Urinary bladder (tissue), 4 donors: ENCODE measurements around the gene ERGIC2. TPM values are rescaled to one million over a fixed set of nuclear protein-coding genes. Genes with fewer than 3 reads are reported as not detected.
"Not testable (repeated sequence)": the region's sequence is repeated elsewhere in the genome, so short reads cannot be mapped to it uniquely, and the experiment has no call there.

Experiments used
- DNase-seq: peaks from one replicate; pipeline ENCODE4 v3.0.0-alpha.2; 2015; ENCODE audit errors: extremely low spot score
- H3K27ac ChIP-seq: one replicate; pipeline ENCODE4 v1.5.1; 2013; ENCODE audit warnings: low read depth, mild to moderate bottlenecking, moderate library complexity
- H3K36me3 ChIP-seq: one replicate; pipeline ENCODE4 v1.6.1; 2013; ENCODE audit warnings: mild to moderate bottlenecking, moderate library complexity; ENCODE audit not compliant: insufficient read depth
- H3K4me1 ChIP-seq: one replicate; pipeline ENCODE4 v1.6.1; 2013; ENCODE audit warnings: mild to moderate bottlenecking, moderate library complexity; ENCODE audit not compliant: insufficient read depth
- H3K4me3 ChIP-seq: one replicate; pipeline ENCODE4 v1.5.1; 2013; ENCODE audit warnings: low read depth, low read length
- WGBS: extraction: QIAGEN DNeasy Blood & Tissue Kit; methylation state at CpG from one replicate; pipeline ENCODE4 v1.1.7; 2013; 5-methylcytosine and 5-hydroxymethylcytosine counted together
- polyA plus RNA-seq: library from polyadenylated mRNA; stranded (reverse); fragments of 200-250 nt; gene quantifications from one replicate; pipeline ENCODE4 v1.2.3, GENCODE V29; 2013
- total RNA-seq: library from RNA; depleted of rRNA; stranded (reverse); fragments of >200 nt; gene quantifications from one replicate; pipeline ENCODE4 v1.2.3, GENCODE V29; 2014
- donor health status: healthy with polysubstance abuse.
- donor health status: healthy.

The ERGIC2 gene
- total and polyA plus RNA-seq, 2 donors: 54.5 to 93.9 TPM

- no peak overlapping the region for H3K27ac ChIP-seq
- H3K4me3 ChIP-seq: no peak overlapping the region
- DNase-seq: no peak
- no peaks in the 10 kb centered on the region for H3K4me1 ChIP-seq
- no peaks in the 10 kb centered on the region for H3K36me3 ChIP-seq
- WGBS: 65% methylated on average over 3 of the region's 3 CpGs
These were observed 15.8 kb upstream of the ERGIC2 start for GRCh38 chr12:29396774-29397173.

- Histone ChIP-seq H3K4me3 (no peak overlapping the region), H3K4me1 (no peaks in the 10 kb centered on the region), H3K36me3 (no peaks in the 10 kb centered on the region), H3K27ac (no peak overlapping the region)
- DNase-seq: no peak
- WGBS: 65% methylated on average over 1 of the region's 1 CpG
These were observed 14.4 kb upstream of the ERGIC2 start for GRCh38 chr12:29395356-29395755.

GRCh38 chr12:29390419-29390818 is 9.4 kb upstream of the ERGIC2 start:
- H3K4me3 ChIP-seq, H3K27ac ChIP-seq, H3K4me1 ChIP-seq, H3K36me3 ChIP-seq, DNase-seq: not testable (repeated sequence)
- 23% methylated on average over 3 of the region's 3 CpGs for WGBS

GRCh38 chr12:29389295-29389919 is 8.4 kb upstream of the ERGIC2 start:
- H3K4me1 ChIP-seq: no peaks in the 10 kb centered on the region
- H3K36me3 ChIP-seq: no peaks in the 10 kb centered on the region
- H3K27ac ChIP-seq: no peak overlapping the region
- no peak for DNase-seq
- WGBS: 95% methylated on average over 65 of the region's 65 CpGs
- H3K4me3 ChIP-seq: no peak overlapping the region

GRCh38 chr12:29386084-29386680 is 5.2 kb upstream of the ERGIC2 start:
- not testable (repeated sequence) for H3K36me3 ChIP-seq, H3K4me3 ChIP-seq, DNase-seq, H3K27ac ChIP-seq, H3K4me1 ChIP-seq
- 96% methylated on average over 35 of the region's 36 CpGs for WGBS

- WGBS: 94% methylated on average over 17 of the region's 17 CpGs
- H3K4me3 ChIP-seq, H3K27ac ChIP-seq, DNase-seq, H3K4me1 ChIP-seq, H3K36me3 ChIP-seq: not testable (repeated sequence)
These were observed 4.2 kb upstream of the ERGIC2 start for GRCh38 chr12:29385194-29385593.

GRCh38 chr12:29382251-29382650 is 1.3 kb upstream of the ERGIC2 start:
- Histone ChIP-seq H3K27ac (no peak overlapping the region), H3K36me3 (no peaks in the 10 kb centered on the region), H3K4me1 (no peaks in the 10 kb centered on the region), H3K4me3 (no peak overlapping the region)
- WGBS: 98% methylated on average over 2 of the region's 2 CpGs
- DNase-seq: no peak

GRCh38 chr12:29376118-29376517 is 4.9 kb downstream of the ERGIC2 start:
- H3K4me3 ChIP-seq: no peak overlapping the region
- H3K4me1 ChIP-seq: no peaks in the 10 kb centered on the region
- no peak overlapping the region for H3K27ac ChIP-seq
- DNase-seq: no peak
- peaks cover 2% of the 10 kb centered on the region for H3K36me3 ChIP-seq
- 98% methylated on average over 2 of the region's 2 CpGs for WGBS

- Histone ChIP-seq H3K27ac (no peak overlapping the region), H3K4me1 (no peaks in the 10 kb centered on the region), H3K4me3 (no peak overlapping the region), H3K36me3 (peaks cover 2% of the 10 kb centered on the region)
- no peak for DNase-seq
- WGBS: 88% methylated on average over 4 of the region's 4 CpGs
These were observed 6.1 kb downstream of the ERGIC2 start for GRCh38 chr12:29374913-29375312.

- Histone ChIP-seq H3K4me3 (no peak overlapping the region), H3K36me3 (peaks cover 2% of the 10 kb centered on the region), H3K4me1 (no peaks in the 10 kb centered on the region), H3K27ac (no peak overlapping the region)
- DNase-seq: no peak
- 94% methylated on average over 2 of the region's 2 CpGs for WGBS
These were observed 7.0 kb downstream of the ERGIC2 start for GRCh38 chr12:29374012-29374411.

- 97% methylated on average over 2 of the region's 2 CpGs for WGBS
- no peak for DNase-seq
- Histone ChIP-seq H3K4me3 (no peak overlapping the region), H3K36me3 (peaks cover 3% of the 10 kb centered on the region), H3K27ac (no peak overlapping the region), H3K4me1 (no peaks in the 10 kb centered on the region)
These were observed 15.9 kb downstream of the ERGIC2 start for GRCh38 chr12:29365091-29365490.

- Histone ChIP-seq H3K36me3 (no peaks in the 10 kb centered on the region), H3K27ac (no peak overlapping the region), H3K4me1 (no peaks in the 10 kb centered on the region), H3K4me3 (no peak overlapping the region)
- DNase-seq: no peak
- WGBS: 67% methylated on average over 1 of the region's 1 CpG
These were observed 26.0 kb downstream of the ERGIC2 start for GRCh38 chr12:29354954-29355353.

- H3K36me3 ChIP-seq: no peaks in the 10 kb centered on the region
- no peak for DNase-seq
- no peaks in the 10 kb centered on the region for H3K4me1 ChIP-seq
These were observed 30.9 kb downstream of the ERGIC2 start for GRCh38 chr12:29350080-29350479.

GRCh38 chr12:29346769-29347421 is 34.1 kb downstream of the ERGIC2 start:
- Histone ChIP-seq H3K27ac (no peak overlapping the region), H3K36me3 (no peaks in the 10 kb centered on the region), H3K4me1 (no peaks in the 10 kb centered on the region), H3K4me3 (no peak overlapping the region)
- 98% methylated on average over 3 of the region's 3 CpGs for WGBS
- no peak for DNase-seq

More at GRCh38 chr12:29350080-29350479, 30.9 kb downstream of the ERGIC2 start:
- Histone ChIP-seq H3K4me3 (no peak overlapping the region), H3K27ac (no peak overlapping the region)
